Left ventricle myocardium inferior (tissue), 1 donor: ENCODE results near the gene XRN2. TPM values are rescaled to one million over a fixed set of nuclear protein-coding genes. Genes with fewer than 3 reads are reported as not detected.

Experiments
- DNase-seq: peaks from one replicate; pipeline ENCODE4 v3.0.0-alpha.2; 2020
- H3K27ac ChIP-seq: fragments of 200-600 bp; replicated peaks from 2 replicates; pipeline ENCODE4 v1.8.0; 2021
- H3K27me3 ChIP-seq: fragments of 200-600 bp; 2 replicates; pipeline ENCODE4 v1.8.0; 2021; ENCODE audit warnings: low read depth
- H3K36me3 ChIP-seq: fragments of 200-600 bp; 2 replicates; pipeline ENCODE4 v1.8.0; 2021
- H3K4me1 ChIP-seq: fragments of 200-600 bp; 2 replicates; pipeline ENCODE4 v1.8.0; 2021
- H3K4me3 ChIP-seq: fragments of 200-600 bp; 2 replicates; pipeline ENCODE4 v1.8.0; 2021; ENCODE audit warnings: mild to moderate bottlenecking, moderate library complexity
- H3K9me3 ChIP-seq: fragments of 200-600 bp; replicated peaks from 2 replicates; pipeline ENCODE4 v1.8.0; 2021
- intact Hi-C: fragments of 100-400 bp; cut with micrococcal nuclease; formaldehyde crosslinking; loops from one replicate; pipeline ENCODE4 v1.11.0; 2022
- long read RNA-seq: library from polyadenylated mRNA; unstranded; transcript quantifications from one replicate; pipeline ENCODE4 v2.0.0, GENCODE V29; 2021
- total RNA-seq: library from RNA; stranded (reverse); fragmentation: NEBNext Ultra II Directional; extraction: Animal tissue kit (Norgen Biotek cat#: 25700); gene quantifications from one replicate; pipeline ENCODE4 v1.2.1, GENCODE V29; 2021
- TF ChIP-seq, protein P1 (sequence below): fragments of 200-600 bp; IDR thresholded peaks from 2 replicates; pipeline ENCODE4 v1.8.0; 2021; ENCODE audit warnings: antibody characterized with exemption, mild to moderate bottlenecking, borderline replicate concordance
- donor health status: DM: no; HTN: yes; CAD: no; lungs with severe emphysema.

The XRN2 gene, protein sequence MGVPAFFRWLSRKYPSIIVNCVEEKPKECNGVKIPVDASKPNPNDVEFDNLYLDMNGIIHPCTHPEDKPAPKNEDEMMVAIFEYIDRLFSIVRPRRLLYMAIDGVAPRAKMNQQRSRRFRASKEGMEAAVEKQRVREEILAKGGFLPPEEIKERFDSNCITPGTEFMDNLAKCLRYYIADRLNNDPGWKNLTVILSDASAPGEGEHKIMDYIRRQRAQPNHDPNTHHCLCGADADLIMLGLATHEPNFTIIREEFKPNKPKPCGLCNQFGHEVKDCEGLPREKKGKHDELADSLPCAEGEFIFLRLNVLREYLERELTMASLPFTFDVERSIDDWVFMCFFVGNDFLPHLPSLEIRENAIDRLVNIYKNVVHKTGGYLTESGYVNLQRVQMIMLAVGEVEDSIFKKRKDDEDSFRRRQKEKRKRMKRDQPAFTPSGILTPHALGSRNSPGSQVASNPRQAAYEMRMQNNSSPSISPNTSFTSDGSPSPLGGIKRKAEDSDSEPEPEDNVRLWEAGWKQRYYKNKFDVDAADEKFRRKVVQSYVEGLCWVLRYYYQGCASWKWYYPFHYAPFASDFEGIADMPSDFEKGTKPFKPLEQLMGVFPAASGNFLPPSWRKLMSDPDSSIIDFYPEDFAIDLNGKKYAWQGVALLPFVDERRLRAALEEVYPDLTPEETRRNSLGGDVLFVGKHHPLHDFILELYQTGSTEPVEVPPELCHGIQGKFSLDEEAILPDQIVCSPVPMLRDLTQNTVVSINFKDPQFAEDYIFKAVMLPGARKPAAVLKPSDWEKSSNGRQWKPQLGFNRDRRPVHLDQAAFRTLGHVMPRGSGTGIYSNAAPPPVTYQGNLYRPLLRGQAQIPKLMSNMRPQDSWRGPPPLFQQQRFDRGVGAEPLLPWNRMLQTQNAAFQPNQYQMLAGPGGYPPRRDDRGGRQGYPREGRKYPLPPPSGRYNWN
- 33.7 TPM for total RNA-seq
- long read RNA-seq, transcript XRN2-201 (30 exons, 3,437 nt): major isoform, 103 of 130 reads
- long read RNA-seq, partial matches to known transcripts: 9 of 130 reads
- long read RNA-seq, other reads (novel, unspliced or antisense): 18 of 130 reads

DNA sequence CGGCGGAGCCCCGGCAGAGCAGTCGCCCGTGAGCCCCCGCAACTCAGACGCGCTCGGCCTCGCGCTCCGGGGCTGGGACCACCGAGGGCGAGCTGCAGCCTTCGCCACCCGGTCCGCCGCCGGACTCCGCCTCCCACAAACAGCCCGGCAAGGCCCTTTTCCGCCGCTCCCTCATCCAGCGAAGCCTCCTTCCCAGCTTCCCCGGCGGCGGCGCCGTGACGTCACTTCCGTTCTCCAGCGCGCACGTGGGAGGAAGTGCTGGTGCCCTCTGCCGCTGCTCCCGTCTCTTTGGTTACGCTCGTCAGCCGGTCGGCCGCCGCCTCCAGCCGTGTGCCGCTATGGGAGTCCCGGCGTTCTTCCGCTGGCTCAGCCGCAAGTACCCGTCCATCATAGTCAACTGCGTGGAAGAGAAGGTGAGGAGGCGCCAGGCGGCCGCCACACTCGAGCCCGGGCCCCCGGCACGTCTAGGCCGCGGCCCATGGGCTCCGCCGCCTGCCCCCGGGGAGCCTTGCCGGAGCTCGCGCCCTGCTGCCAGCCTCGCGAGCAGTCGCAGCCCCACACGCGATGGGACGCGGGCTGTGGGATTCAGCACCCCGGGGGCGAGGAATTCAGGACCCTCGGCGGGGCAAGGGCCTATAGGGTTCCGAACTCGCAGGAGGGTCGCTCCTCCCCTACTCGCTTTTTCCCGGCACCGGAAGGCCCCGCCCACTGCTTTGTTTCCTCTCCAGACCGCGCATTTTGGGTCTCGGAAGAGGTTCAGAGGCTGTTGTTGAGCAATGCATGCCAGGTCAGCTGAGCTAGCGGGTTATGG is at the start of gene XRN2:
XRN2 (plus strand) TSS at position 271 of the 811 bp plus-strand sequence; CDS start at position 339, 68 bp downstream.
- intact Hi-C loops: no loop called here
- peaks cover 3% of the 10 kb centered on the region for H3K36me3 ChIP-seq
- DNase-seq: peak; percentile 96
- H3K27me3 ChIP-seq: no peaks in the 10 kb centered on the region
- peaks cover 31% of the 10 kb centered on the region for H3K4me1 ChIP-seq
- peak within 1 kb of the TSS; percentile 97 for H3K27ac ChIP-seq
- TF ChIP-seq, protein P1, sequence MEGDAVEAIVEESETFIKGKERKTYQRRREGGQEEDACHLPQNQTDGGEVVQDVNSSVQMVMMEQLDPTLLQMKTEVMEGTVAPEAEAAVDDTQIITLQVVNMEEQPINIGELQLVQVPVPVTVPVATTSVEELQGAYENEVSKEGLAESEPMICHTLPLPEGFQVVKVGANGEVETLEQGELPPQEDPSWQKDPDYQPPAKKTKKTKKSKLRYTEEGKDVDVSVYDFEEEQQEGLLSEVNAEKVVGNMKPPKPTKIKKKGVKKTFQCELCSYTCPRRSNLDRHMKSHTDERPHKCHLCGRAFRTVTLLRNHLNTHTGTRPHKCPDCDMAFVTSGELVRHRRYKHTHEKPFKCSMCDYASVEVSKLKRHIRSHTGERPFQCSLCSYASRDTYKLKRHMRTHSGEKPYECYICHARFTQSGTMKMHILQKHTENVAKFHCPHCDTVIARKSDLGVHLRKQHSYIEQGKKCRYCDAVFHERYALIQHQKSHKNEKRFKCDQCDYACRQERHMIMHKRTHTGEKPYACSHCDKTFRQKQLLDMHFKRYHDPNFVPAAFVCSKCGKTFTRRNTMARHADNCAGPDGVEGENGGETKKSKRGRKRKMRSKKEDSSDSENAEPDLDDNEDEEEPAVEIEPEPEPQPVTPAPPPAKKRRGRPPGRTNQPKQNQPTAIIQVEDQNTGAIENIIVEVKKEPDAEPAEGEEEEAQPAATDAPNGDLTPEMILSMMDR: no peak
- H3K4me3 ChIP-seq: peak within 1 kb of the TSS; percentile 91
- H3K9me3 ChIP-seq: no peaks in the 10 kb centered on the region

DNA sequence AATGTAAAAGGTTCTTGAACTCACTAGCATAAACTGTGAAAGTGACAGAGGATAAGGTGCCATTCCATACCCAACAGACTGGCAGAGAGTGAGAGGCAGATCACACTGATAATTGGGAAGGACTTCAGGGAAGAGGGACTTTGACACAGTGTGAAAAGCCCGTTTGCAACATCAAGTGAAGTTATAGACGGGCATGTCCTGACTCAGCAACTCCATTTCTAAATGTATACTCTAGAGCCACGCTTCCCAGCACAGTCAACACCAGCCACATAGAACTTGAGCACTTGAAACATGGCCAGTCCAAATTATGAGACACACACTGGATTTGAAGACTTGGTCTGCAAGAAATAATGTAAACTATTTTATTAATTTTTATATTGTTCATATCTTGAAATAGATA is 45.9 kb upstream of the XRN2 start:
- Histone ChIP-seq H3K4me1 (no peaks in the 10 kb centered on the region), H3K27ac (no peak overlapping the region), H3K4me3 (no peak overlapping the region), H3K36me3 (no peaks in the 10 kb centered on the region), H3K9me3 (no peaks in the 10 kb centered on the region), H3K27me3 (no peaks in the 10 kb centered on the region)
- DNase-seq: no peak
- intact Hi-C loops: no loop called here
- TF ChIP-seq, protein P1: no peak

DNA sequence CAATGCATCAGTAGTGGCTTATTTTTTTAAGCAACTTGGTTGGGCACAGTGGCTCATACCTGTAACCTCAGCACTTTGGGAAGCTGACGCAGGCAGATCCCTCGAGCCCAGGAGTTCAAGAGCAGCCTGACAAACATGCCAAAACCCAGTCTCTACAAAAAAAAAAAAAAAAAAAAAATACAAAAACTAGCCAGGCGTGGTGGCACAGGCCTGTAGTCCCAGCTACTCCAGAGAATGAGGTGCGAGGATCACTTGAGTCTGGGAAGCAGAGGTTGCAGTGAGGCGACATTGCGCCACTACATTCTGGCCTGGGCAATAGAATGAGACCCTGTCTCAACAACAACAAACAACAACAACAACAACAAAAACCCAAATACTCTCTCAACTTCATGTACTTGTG is 44.7 kb upstream of the XRN2 start:
- TF ChIP-seq, protein P1: no peak
- no peaks in the 10 kb centered on the region for H3K4me1 ChIP-seq
- intact Hi-C loops: no loop called here
- no peaks in the 10 kb centered on the region for H3K9me3 ChIP-seq
- H3K4me3 ChIP-seq: no peak overlapping the region
- no peak for DNase-seq
- no peak overlapping the region for H3K27ac ChIP-seq
- no peaks in the 10 kb centered on the region for H3K36me3 ChIP-seq
- no peaks in the 10 kb centered on the region for H3K27me3 ChIP-seq

DNA sequence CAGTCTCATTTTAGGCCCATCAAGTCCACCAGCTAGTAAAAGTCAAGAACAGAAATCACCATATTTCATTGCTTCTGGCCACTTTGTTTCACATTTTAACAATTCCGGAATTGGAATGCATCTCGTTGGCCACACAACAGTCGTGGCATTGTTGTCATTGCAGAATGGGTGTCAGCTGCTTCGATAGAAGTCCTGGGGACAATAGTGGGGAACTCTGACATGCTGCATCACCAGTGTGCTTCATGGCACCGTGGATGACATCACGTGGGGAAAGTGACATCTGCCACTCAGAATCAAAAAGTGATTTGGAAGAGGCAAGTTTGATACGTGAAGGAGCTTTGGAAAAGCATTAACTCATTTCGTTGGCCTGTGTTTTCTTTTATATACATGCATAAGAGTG is 43.8 kb upstream of the XRN2 start:
- DNase-seq: no peak
- TF ChIP-seq, protein P1: no peak
- intact Hi-C loops: no loop called here
- H3K27me3 ChIP-seq: no peaks in the 10 kb centered on the region
- H3K9me3 ChIP-seq: no peaks in the 10 kb centered on the region
- H3K4me1 ChIP-seq: no peaks in the 10 kb centered on the region
- no peaks in the 10 kb centered on the region for H3K36me3 ChIP-seq
- no peak overlapping the region for H3K27ac ChIP-seq
- no peak overlapping the region for H3K4me3 ChIP-seq

DNA sequence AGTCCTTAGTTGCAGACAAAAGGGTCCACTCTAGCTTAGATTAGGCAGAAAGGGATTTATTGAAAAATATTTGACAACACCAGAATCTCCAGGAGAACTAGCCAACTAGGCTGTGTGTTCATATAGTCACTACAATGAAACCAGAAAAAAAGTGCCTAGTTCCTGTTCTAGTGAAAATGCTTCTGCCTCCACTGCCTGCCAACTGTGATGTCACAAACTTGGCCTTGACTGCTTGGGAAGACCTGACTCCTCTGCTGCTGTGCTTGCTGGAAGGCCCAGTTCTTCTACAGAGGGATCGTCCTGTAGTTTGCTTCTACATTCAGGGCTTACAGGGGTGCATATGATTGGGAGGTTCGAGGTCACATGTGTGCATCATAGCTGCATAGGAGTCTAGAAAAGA is 40.3 kb upstream of the XRN2 start:
- peaks cover 10% of the 10 kb centered on the region for H3K9me3 ChIP-seq
- peaks cover 4% of the 10 kb centered on the region for H3K27me3 ChIP-seq
- H3K27ac ChIP-seq: no peak overlapping the region
- H3K36me3 ChIP-seq: no peaks in the 10 kb centered on the region
- DNase-seq: no peak
- TF ChIP-seq, protein P1: no peak
- intact Hi-C loops: no loop called here
- no peak overlapping the region for H3K4me3 ChIP-seq
- H3K4me1 ChIP-seq: no peaks in the 10 kb centered on the region
